Cardiac fibroblast (primary cell): ENCODE results near the gene CLHC1.
"Not testable (repeated sequence)": the region's sequence is repeated elsewhere in the genome, so short reads cannot be mapped to it uniquely, and the experiment has no call there.

ENCODE experiments used
- DNase-seq, 2 donors: peaks; one replicate each; pipeline versions ENCODE4 v3.0.0 to v3.0.0-alpha.2; 2010; ENCODE audit warnings: low read depth in 2 of 2
- H3K4me3 ChIP-seq, 2 donors: replicated peaks in 1 of 2; 1 replicate in 1 of 2; 2 replicates in 1 of 2; pipeline ENCODE4 v1.5.1; 2011; ENCODE audit warnings: low read depth in 2 of 2, low read length in 2 of 2, mild to moderate bottlenecking in 2 of 2, moderate library complexity in 1 of 2
- TF ChIP-seq, protein P1 (sequence below): IDR thresholded peaks from one replicate; pipeline ENCODE4 v1.5.1; 2011; ENCODE audit warnings: low read depth, mild to moderate bottlenecking, low read length, inconsistent platforms

The CLHC1 gene

DNA sequence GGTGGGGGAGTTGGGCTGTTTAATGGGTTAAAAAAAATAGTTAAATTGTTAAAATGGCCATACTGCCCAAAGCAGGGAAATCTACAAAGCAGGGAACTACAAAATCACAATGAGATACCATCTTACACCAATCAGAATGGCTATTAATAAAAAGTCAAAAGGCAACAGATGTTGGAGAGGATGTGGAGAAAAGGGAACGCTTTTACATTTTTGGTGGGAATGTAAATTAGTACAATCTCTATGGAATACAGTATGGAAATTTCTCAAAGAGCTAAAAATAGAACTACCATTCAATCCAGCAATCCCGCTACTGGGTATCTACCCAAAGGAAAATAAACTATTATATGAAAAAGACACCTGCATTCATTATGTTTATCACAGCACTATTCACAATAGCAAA lies 27.1 kb downstream of the CLHC1 start:
- H3K4me3 ChIP-seq: no peak overlapping the region
- TF ChIP-seq, protein P1, sequence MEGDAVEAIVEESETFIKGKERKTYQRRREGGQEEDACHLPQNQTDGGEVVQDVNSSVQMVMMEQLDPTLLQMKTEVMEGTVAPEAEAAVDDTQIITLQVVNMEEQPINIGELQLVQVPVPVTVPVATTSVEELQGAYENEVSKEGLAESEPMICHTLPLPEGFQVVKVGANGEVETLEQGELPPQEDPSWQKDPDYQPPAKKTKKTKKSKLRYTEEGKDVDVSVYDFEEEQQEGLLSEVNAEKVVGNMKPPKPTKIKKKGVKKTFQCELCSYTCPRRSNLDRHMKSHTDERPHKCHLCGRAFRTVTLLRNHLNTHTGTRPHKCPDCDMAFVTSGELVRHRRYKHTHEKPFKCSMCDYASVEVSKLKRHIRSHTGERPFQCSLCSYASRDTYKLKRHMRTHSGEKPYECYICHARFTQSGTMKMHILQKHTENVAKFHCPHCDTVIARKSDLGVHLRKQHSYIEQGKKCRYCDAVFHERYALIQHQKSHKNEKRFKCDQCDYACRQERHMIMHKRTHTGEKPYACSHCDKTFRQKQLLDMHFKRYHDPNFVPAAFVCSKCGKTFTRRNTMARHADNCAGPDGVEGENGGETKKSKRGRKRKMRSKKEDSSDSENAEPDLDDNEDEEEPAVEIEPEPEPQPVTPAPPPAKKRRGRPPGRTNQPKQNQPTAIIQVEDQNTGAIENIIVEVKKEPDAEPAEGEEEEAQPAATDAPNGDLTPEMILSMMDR: no peak
- DNase-seq: no peak

DNA sequence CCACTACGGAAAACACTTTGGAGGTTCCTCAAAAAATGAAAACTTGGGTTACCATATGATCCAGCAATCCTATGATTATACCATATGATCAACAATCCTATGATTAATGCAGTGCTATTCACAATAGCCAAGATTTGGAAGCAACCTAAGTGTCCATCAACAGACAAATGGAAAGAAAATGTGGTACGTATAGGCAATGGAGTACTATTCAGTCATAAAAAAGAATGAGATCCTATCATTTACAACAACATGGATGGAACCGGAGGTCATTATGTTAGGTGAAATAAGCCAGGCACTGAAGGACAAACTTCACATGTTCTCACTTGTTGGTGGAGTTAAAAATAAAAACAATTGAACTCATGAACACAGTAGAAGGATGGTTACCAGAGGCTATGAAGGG lies 27.6 kb downstream of the CLHC1 start:
- TF ChIP-seq, protein P1: no peak
- no peak overlapping the region for H3K4me3 ChIP-seq
- no peak for DNase-seq

DNA sequence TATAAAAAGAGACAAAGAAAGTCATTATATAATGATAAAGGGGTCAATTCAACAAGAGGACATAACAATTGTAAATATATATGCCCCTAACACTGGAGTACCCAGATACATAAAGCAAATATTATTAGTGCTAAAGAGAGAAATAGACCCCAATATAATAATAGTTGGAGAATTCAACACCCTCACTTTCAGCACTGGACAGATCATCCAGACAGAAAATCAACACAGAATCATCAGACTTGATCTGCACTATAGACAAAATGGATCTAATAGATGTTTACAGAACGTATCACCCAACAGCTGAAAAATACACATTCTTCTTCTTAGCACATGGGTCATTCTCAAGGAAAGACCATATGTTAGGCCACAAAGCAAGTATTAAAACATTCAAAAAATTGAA lies 31.7 kb downstream of the CLHC1 start:
- TF ChIP-seq, protein P1: no peak
- no peak for DNase-seq
- H3K4me3 ChIP-seq: no peak overlapping the region

DNA sequence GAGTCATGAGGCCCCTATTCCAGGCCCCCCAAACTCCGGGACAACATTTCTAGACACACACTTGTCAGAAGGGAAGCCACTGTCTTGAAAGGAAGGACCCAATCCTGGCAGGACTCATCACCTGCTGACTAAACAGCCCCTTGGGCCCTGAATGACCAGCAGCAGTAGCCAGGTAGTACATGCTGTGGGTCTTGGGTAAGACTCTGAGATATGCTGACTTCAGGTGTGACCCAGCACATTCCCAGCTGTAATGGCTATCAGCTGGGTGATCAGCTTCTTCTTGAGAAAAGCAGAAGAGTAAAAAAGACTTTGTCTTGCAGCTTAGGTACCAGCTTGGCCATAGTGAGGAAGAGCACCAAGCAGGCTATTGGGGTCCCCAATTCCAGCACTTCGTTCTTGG lies 35.6 kb downstream of the CLHC1 start:
- no peak for DNase-seq
- TF ChIP-seq, protein P1: no peak
- no peak overlapping the region for H3K4me3 ChIP-seq

DNA sequence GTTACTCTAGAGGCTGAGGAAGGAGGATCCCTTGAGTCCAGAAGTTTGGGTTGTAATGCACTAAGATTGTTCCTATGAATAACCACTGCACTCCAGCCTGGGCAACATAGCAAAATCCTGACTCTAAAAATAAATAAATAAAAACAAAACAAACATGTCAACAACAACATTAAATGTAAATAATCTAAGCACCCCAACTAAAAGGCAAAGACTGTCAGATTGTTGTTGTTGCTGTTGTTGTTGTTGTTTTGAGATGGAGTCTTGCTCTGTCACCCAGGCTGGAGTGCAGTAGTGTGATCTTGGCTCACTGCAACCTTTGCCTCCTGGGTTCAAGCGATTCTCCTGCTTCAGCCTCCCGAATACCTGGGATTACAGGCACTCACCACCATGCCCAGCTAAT lies 40.2 kb downstream of the CLHC1 start:
- DNase-seq: not testable (repeated sequence)

DNA sequence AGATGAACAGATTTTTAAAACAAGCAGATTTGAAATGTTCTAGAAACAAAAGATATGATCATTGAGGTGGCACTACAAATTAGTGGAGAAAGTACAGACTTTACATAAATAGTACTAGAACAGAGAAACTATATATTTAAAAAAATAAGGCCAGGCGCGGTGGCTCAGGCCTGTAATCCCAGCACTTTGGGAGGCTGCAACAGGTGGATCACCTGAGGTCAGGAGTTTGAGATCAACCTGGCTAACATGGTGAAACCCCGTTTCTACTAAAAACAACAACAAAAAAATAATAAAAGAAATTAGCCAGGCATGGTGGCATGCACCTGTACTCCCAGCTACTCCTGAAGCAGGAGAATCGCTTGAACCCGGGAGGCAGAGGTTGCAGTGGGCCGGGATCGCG lies 45.3 kb downstream of the CLHC1 start:
- not testable (repeated sequence) for H3K4me3 ChIP-seq, DNase-seq

More for the DNA sequence above, 40.2 kb downstream of the CLHC1 start:
- H3K4me3 ChIP-seq: not testable (repeated sequence)

DNA sequence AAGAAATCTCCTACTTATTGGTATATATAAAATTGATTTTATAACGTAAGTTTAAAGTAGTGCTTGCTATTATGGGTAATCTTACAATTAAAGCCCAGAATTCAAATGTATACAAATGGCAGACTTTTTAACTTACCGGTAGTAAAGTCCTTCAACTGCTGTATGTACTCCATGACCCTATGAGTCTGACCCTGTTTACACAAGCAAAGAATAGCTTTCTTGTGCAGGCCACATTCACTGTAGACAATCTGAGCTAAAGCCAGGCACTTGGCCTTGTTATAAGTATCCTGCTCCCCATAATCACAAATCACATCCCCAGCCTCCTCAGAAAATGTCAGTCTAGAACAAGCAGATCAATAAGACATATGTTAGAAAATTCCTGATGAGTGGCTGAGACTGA lies 51.7 kb downstream of the CLHC1 start:
- H3K4me3 ChIP-seq: no peak overlapping the region
- TF ChIP-seq, protein P1: no peak
- DNase-seq: no peak

DNA sequence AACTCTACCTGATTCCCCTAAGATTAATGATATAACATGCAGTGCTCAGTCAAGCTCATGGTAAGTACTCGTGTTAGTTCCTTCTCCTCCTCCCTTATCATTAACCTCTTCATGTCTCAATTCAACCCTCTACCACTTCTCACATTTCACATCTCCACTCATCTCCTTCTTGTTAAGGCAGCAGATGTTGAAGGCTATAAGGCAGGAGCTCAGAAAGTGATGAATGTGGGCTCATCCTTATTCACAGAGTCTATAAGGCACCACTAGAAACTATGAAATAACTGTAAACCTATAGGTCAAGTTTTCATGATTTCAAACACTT lies 56.0 kb downstream of the CLHC1 start:
- no peak for DNase-seq
- TF ChIP-seq, protein P1: no peak

More for the DNA sequence above, 56.0 kb downstream of the CLHC1 start:
- H3K4me3 ChIP-seq: no peak overlapping the region
